CD14-positive monocyte (primary cell): ENCODE measurements around the gene CELSR3. TPM values are rescaled to one million over a fixed set of nuclear protein-coding genes. Genes with fewer than 3 reads are reported as not detected.
A peak's percentile ranks its signal among the peaks of the same experiment; 100 is the strongest.

Experiments
- DNase-seq, 3 donors: peaks; one replicate each; pipeline ENCODE4 v3.0.0-alpha.2; 2011 to 2022
- H2AFZ ChIP-seq: 2 replicates; pipeline ENCODE4 v1.6.0; 2012; ENCODE audit warnings: mild to moderate bottlenecking, low read depth, low read length, inconsistent platforms; ENCODE audit not compliant: insufficient read depth, poor library complexity, severe bottlenecking
- H3K27ac ChIP-seq, 2 donors: 1 replicate in 1 of 2; 2 replicates in 1 of 2; pipeline ENCODE4 v1.5.1; 2012 to 2013; ENCODE audit warnings: low read length in 2 of 2, control low read depth in 1 of 2, inconsistent platforms in 1 of 2, low read depth in 1 of 2, mild to moderate bottlenecking in 1 of 2
- H3K27me3 ChIP-seq, 2 donors: one replicate each; pipeline versions ENCODE4 v1.6.0 to v1.6.1; 2011 to 2013; ENCODE audit warnings: low read length in 2 of 2; ENCODE audit not compliant: control insufficient read depth in 2 of 2, insufficient read depth in 2 of 2
- H3K36me3 ChIP-seq, 2 donors: replicated peaks in 1 of 2; 1 replicate in 1 of 2; 2 replicates in 1 of 2; pipeline versions ENCODE4 v1.5.1 to v1.6.1; 2012 to 2013; ENCODE audit warnings: low read length in 2 of 2, control low read depth in 1 of 2, inconsistent platforms in 1 of 2, mild to moderate bottlenecking in 1 of 2; ENCODE audit not compliant: insufficient read depth in 2 of 2, control insufficient read depth in 1 of 2
- H3K4me1 ChIP-seq, 2 donors: 1 replicate in 1 of 2; 2 replicates in 1 of 2; pipeline versions ENCODE4 v1.5.1 to v1.6.1; 2012 to 2013; ENCODE audit warnings: low read length in 2 of 2, control low read depth in 1 of 2, inconsistent platforms in 1 of 2, mild to moderate bottlenecking in 1 of 2, moderate library complexity in 1 of 2; ENCODE audit not compliant: insufficient read depth in 2 of 2, control insufficient read depth in 1 of 2
- H3K4me2 ChIP-seq: replicated peaks from 2 replicates; pipeline ENCODE3; 2012; ENCODE audit warnings: low read length, moderate library complexity, mild to moderate bottlenecking; ENCODE audit not compliant: poor library complexity, severe bottlenecking; ENCODE audit errors: extremely low read depth
- H3K4me3 ChIP-seq, 3 experiments: fragments of 200-600 bp in 1 of 3; sonication (generic) in 1 of 3; replicated peaks in 1 of 3; 1 replicate in 2 of 3; 2 replicates in 1 of 3; pipeline ENCODE4 v1.5.1; 2011 to 2013; ENCODE audit warnings: low read length in 3 of 3, mild to moderate bottlenecking in 3 of 3, control low read depth in 2 of 3, low read depth in 2 of 3, inconsistent platforms in 1 of 3, moderate library complexity in 1 of 3
- H3K79me2 ChIP-seq: 2 replicates; pipeline ENCODE4 v1.6.0; 2012; ENCODE audit warnings: mild to moderate bottlenecking, control low read depth, inconsistent platforms, low read length, moderate library complexity; ENCODE audit not compliant: insufficient read depth
- H3K9ac ChIP-seq: 2 replicates; pipeline ENCODE4 v1.6.0; 2017; ENCODE audit warnings: low read length, mild to moderate bottlenecking; ENCODE audit not compliant: insufficient read depth, poor library complexity, severe bottlenecking
- H3K9me3 ChIP-seq, 2 donors: replicated peaks in 1 of 2; 1 replicate in 1 of 2; 2 replicates in 1 of 2; pipeline versions ENCODE4 v1.5.1 to v1.6.1; 2012 to 2013; ENCODE audit warnings: low read length in 2 of 2, control low read depth in 1 of 2; ENCODE audit not compliant: control insufficient read depth in 1 of 2, insufficient read depth in 1 of 2
- H4K20me1 ChIP-seq: 2 replicates; pipeline ENCODE4 v1.6.0; 2012; ENCODE audit warnings: mild to moderate bottlenecking, low read length, control low read depth, moderate library complexity; ENCODE audit not compliant: insufficient read depth
- H3K27ac Mint-ChIP-seq, 7 donors: one replicate each; pipeline ENCODE4 v1.8.0; 2020; ENCODE audit warnings: mild to moderate bottlenecking in 7 of 7, mixed read lengths in 7 of 7, moderate library complexity in 6 of 7, inconsistent platforms in 2 of 7
- H3K27me3 Mint-ChIP-seq, 3 donors: one replicate each; pipeline ENCODE4 v1.8.0; 2021 to 2022; ENCODE audit warnings: low read depth in 3 of 3, mild to moderate bottlenecking in 3 of 3, mixed read lengths in 3 of 3, moderate library complexity in 3 of 3, inconsistent platforms in 1 of 3
- H3K36me3 Mint-ChIP-seq, 2 donors: one replicate each; pipeline ENCODE4 v1.8.0; 2020; ENCODE audit warnings: mixed read lengths in 2 of 2, inconsistent platforms in 1 of 2, mild to moderate bottlenecking in 1 of 2
- H3K4me1 Mint-ChIP-seq: one replicate; pipeline ENCODE4 v1.8.0; 2020; ENCODE audit warnings: mild to moderate bottlenecking, mixed read lengths
- H3K4me3 Mint-ChIP-seq, 2 donors: one replicate each; pipeline ENCODE4 v1.8.0; 2020; ENCODE audit warnings: mild to moderate bottlenecking in 2 of 2, mixed read lengths in 2 of 2, moderate library complexity in 1 of 2
- H3K9me3 Mint-ChIP-seq, 7 donors: one replicate each; pipeline ENCODE4 v1.8.0; 2020 to 2022; ENCODE audit warnings: mixed read lengths in 7 of 7, mild to moderate bottlenecking in 6 of 7, moderate library complexity in 6 of 7, inconsistent platforms in 2 of 7
- WGBS: methylation state at CpG from one replicate; pipeline ENCODE4 v1.1.5; 2013; ENCODE audit warnings: missing lambda C conversion rate; ENCODE audit not compliant: insufficient coverage; 5-methylcytosine and 5-hydroxymethylcytosine counted together
- intact Hi-C, 2 donors: fragments of 100-400 bp; cut with micrococcal nuclease; formaldehyde crosslinking; loops; one replicate each; pipeline versions ENCODE4 v1.15.0 to v1.15.1; 2023
- polyA plus RNA-seq, 3 donors: library from polyadenylated mRNA; depleted of rRNA in 1 of 3; unstranded in 2 of 3; stranded (reverse) in 1 of 3; fragments of 300-500 nt in 2 of 3; fragments of >200 nt in 1 of 3; fragmentation: Illumina TruSeq in 2 of 3; gene quantifications; 1 replicate in 2 of 3; 2 replicates in 1 of 3; pipeline ENCODE4 v1.2.3, GENCODE V29; 2012 to 2021
- TF ChIP-seq, protein P1 (sequence below): fragments of 200-600 bp; IDR thresholded peaks from one replicate; pipeline ENCODE4 v1.8.0; 2022; ENCODE audit warnings: antibody characterized with exemption, mild to moderate bottlenecking

The CELSR3 gene
- polyA plus RNA-seq, 3 donors: 0.95 TPM; not detected in 2

DNA sequence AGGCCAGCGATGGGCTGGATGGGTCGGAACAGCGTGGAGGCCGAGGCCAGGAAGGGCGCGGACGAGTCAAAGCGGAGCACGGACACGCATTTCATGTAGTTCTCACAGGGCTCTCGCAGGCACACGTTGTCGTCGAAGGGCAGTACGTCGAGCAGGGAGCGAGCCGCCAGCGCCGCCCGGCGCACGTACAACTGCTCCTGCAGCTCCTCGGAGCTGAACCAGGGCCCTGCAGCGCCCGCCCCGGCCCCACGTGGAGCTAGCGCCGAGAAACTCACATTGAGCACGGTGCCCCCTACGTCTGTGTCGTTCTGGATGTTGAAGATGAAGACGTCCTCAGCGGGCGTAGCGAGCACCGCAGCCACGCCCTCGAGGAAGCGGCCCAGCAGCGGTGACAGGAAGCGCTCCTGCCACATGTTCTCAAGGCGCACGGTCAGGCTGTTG lies 5.8 kb downstream of the CELSR3 start:
- H3K4me2 ChIP-seq: peak overlapping the region; percentile 75
- no peaks in the 10 kb centered on the region for H3K79me2 ChIP-seq
- H3K4me3 Mint-ChIP-seq: peak overlapping the region; percentile 72 to 73
- WGBS: 48% methylated on average over 45 of the region's 45 CpGs
- peaks cover 4 to 37% of the 10 kb centered on the region in 2 donors for H3K27me3 ChIP-seq
- no peak overlapping the region for H3K27ac ChIP-seq
- H3K9ac ChIP-seq: peak overlapping the region; percentile 63
- H4K20me1 ChIP-seq: peaks cover 2% of the 10 kb centered on the region
- TF ChIP-seq, protein P1, sequence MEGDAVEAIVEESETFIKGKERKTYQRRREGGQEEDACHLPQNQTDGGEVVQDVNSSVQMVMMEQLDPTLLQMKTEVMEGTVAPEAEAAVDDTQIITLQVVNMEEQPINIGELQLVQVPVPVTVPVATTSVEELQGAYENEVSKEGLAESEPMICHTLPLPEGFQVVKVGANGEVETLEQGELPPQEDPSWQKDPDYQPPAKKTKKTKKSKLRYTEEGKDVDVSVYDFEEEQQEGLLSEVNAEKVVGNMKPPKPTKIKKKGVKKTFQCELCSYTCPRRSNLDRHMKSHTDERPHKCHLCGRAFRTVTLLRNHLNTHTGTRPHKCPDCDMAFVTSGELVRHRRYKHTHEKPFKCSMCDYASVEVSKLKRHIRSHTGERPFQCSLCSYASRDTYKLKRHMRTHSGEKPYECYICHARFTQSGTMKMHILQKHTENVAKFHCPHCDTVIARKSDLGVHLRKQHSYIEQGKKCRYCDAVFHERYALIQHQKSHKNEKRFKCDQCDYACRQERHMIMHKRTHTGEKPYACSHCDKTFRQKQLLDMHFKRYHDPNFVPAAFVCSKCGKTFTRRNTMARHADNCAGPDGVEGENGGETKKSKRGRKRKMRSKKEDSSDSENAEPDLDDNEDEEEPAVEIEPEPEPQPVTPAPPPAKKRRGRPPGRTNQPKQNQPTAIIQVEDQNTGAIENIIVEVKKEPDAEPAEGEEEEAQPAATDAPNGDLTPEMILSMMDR: no peak
- H3K27me3 Mint-ChIP-seq: peaks cover 27 to 51% (median 29%) of the 10 kb centered on the region in 3 donors
- no peak overlapping the region for H3K27ac Mint-ChIP-seq
- H3K9me3 ChIP-seq: peaks cover 9 to 14% of the 10 kb centered on the region in 2 donors
- peaks cover 23 to 34% of the 10 kb centered on the region in 2 donors for H3K4me1 ChIP-seq
- H3K4me1 Mint-ChIP-seq: peaks cover 18% of the 10 kb centered on the region
- intact Hi-C loops: no loop called here
- H3K9me3 Mint-ChIP-seq: peaks cover 2 to 13% (median 8%) of the 10 kb centered on the region in 7 donors
- DNase-seq: no peak
- H3K36me3 ChIP-seq: no peaks in the 10 kb centered on the region
- H3K36me3 Mint-ChIP-seq: no peaks in the 10 kb centered on the region
- peak overlapping the region; percentile 34 to 77 (median 47) for H3K4me3 ChIP-seq
- H2AFZ ChIP-seq: peak overlapping the region; percentile 78

DNA sequence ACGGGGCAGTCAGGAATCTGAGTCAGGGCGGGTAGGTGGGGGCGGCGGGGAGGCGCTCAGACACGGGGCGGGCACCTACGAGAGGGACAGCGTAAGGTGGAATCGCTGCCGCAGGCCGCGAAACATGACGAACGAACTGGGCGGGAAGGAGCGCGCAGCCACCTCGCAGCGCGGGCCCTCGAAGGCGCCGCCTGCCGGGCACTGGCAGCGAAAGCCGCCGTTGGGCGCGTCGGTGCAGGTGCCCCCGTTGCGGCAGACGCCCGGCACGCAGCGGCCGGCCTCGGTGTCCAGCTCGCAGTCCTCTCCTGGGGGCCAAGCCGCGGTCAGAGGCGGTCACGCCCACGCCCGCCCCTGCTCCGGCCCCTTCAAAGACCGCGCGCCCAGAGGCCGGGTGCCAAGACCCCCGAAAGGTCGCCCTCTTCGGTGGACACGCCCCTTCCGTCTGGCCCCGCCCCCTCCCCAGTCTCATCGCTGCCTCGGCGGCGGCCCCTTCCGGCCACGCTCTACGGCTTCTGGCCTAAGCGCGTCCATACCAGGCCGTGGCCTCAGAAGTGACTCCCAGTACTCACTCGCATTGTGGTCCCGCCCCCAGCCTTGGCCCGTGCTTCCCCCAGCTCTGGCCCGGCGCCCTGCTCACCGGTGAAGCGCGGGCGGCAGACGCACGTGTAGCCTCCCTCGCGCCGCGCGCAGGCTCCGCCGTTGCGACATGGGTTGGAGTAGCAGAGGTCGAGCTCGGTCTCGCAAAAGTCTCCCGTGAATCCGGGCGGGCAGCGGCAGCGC lies 6.4 kb downstream of the CELSR3 start:
- H3K36me3 Mint-ChIP-seq: no peaks in the 10 kb centered on the region
- Histone ChIP-seq H3K27me3 (peaks cover under 1 to 31% of the 10 kb centered on the region in 2 donors), H4K20me1 (no peaks in the 10 kb centered on the region), H3K4me1 (peaks cover 18 to 28% of the 10 kb centered on the region in 2 donors), H3K4me2 (peak overlapping the region; percentile 75), H2AFZ (peak overlapping the region; percentile 78), H3K9ac (peak overlapping the region; percentile 63), H3K79me2 (no peaks in the 10 kb centered on the region), H3K9me3 (peaks cover 7 to 8% of the 10 kb centered on the region in 2 donors), H3K4me3 (peak overlapping the region; percentile 34 to 77 (median 47)), H3K36me3 (no peaks in the 10 kb centered on the region), H3K27ac (peak overlapping the region in 1 of 2 donors; percentile 59)
- peaks cover 16% of the 10 kb centered on the region for H3K4me1 Mint-ChIP-seq
- TF ChIP-seq, protein P1: peak; percentile 85
- intact Hi-C loops: no loop called here
- DNase-seq: peak; percentile 79 to 81 (median 80)
- H3K4me3 Mint-ChIP-seq: peak overlapping the region; percentile 75 to 79
- peaks cover 0 to 9% (median 6%) of the 10 kb centered on the region in 7 donors for H3K9me3 Mint-ChIP-seq
- peak overlapping the region in 1 of 7 donors; percentile 30 for H3K27ac Mint-ChIP-seq
- WGBS: 4% methylated on average over 94 of the region's 94 CpGs
- H3K27me3 Mint-ChIP-seq: peaks cover 22 to 45% (median 23%) of the 10 kb centered on the region in 3 donors
